GM10266 (cell line): ENCODE measurements around the gene CCKAR.
"Not testable (repeated sequence)": the region's sequence is repeated elsewhere in the genome, so short reads cannot be mapped to it uniquely, and the experiment has no call there.

Experiments
- DNase-seq: peaks from one replicate; pipeline ENCODE4 v3.0.0; 2012; ENCODE audit errors: extremely low spot score
- CTCF ChIP-seq: IDR thresholded peaks from 2 replicates; pipeline ENCODE4 v1.5.1; 2012; ENCODE audit warnings: mild to moderate bottlenecking, low read depth; ENCODE audit not compliant: control insufficient read depth, insufficient read depth; ENCODE audit errors: missing control alignments

CCKAR gene

GRCh38 chr4:26507286-26507685 lies 17.0 kb upstream of the CCKAR start:
- TF ChIP-seq CTCF = no peak
- no peak for DNase-seq

- DNase-seq = no peak
- TF ChIP-seq CTCF = no peak
These were observed 13.6 kb upstream of the CCKAR start for GRCh38 chr4:26503844-26504243.

- DNase-seq = no peak
- no peak for TF ChIP-seq CTCF
These were observed 13.1 kb upstream of the CCKAR start for GRCh38 chr4:26503427-26503826.

- DNase-seq = not testable (repeated sequence)
These were observed 10.3 kb upstream of the CCKAR start for GRCh38 chr4:26500565-26500999.

- no peak for TF ChIP-seq CTCF
- DNase-seq = no peak
These were observed 6.0 kb upstream of the CCKAR start for GRCh38 chr4:26496207-26496783.

GRCh38 chr4:26493461-26493860 lies 3.2 kb upstream of the CCKAR start:
- no peak for DNase-seq
- no peak for TF ChIP-seq CTCF

GRCh38 chr4:26491449-26492170 lies 1.3 kb upstream of the CCKAR start:
- no peak for DNase-seq

More at GRCh38 chr4:26491449-26492170, 1.3 kb upstream of the CCKAR start:
- no peak for TF ChIP-seq CTCF
